Pulmonary artery endothelial cell (primary cell): ENCODE results near the gene SETX. TPM values are rescaled to one million over a fixed set of nuclear protein-coding genes. Genes with fewer than 3 reads are reported as not detected.

Experiments
- DNase-seq: peaks from one replicate; pipeline ENCODE4 v3.0.0-alpha.2; 2011; ENCODE audit warnings: low read depth, low spot score
- total RNA-seq: library from RNA; depleted of rRNA; stranded (reverse); fragments of >200 nt; gene quantifications from 2 replicates; pipeline ENCODE4 v1.2.3, GENCODE V29; 2014

SETX gene
- total RNA-seq, 1 donor from 2014 or later = 55.7 TPM

DNA sequence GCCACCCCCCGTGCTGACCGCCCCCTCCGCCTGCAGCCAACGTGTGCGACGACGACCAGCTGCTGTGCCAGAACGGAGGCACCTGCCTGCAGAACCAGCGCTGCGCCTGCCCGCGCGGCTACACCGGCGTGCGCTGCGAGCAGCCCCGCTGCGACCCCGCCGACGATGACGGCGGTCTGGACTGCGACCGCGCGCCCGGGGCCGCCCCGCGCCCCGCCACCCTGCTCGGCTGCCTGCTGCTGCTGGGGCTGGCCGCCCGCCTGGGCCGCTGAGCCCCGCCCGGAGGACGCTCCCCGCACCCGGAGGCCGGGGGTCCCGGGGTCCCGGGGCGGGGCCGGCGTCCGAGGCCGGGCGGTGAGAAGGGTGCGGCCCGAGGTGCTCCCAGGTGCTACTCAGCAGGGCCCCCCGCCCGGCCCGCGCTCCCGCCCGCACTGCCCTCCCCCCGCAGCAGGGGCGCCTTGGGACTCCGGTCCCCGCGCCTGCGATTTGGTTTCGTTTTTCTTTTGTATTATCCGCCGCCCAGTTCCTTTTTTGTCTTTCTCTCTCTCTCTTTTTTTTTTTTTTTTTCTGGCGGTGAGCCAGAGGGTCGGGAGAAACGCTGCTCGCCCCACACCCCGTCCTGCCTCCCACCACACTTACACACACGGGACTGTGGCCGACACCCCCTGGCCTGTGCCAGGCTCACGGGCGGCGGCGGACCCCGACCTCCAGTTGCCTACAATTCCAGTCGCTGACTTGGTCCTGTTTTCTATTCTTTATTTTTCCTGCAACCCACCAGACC lies 112.8 kb downstream of the SETX start:
- no peak for DNase-seq

DNA sequence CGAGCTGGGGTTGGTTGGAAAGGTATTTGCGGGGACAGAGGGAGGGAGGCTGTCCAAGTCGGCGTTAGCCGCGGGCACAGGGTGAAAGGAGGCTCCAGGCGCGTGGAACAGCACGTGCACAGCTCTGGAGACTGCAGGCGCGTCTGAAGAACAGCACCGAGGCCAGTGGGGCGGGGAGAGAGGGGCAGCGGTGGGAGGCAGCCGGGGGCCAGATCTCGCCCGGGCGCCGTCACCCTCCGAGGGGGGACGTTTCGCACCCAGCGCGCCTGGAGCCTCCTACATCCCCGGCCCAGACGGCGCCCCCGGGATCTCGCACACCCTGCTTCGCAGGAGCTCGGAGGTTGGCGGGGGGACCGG lies 113.3 kb downstream of the SETX start:
- no peak for DNase-seq

DNA sequence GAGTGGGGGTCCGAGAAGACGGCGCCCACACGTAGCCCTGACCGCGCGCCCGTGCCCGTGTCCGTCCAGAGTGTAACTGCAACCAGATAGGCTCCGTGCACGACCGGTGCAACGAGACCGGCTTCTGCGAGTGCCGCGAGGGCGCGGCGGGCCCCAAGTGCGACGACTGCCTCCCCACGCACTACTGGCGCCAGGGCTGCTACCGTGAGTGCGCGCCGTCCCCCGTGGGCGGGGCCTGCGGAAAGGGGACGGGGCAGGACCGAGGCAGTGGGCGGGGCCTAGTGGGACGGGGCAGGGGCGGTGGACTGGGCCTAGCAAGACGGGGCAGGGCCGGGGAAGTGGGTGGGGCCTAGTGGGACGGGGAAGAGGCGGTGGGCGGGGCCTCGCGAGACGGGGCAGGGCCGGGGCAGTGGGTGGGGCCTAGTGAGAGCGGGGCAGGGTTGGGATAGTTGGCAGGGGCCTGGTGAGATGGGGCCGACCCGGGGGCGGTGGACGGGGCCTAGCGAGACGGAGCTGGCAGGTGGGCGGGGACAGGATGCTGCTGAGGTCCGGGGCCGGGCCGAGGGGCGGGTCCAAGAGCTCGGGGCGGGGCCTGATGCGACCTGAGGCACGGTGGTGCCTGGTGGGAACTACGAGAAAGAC lies 113.8 kb downstream of the SETX start:
- peak; percentile 52 for DNase-seq

GRCh38 chr9:132239999-132240840 lies 114.6 kb downstream of the SETX start:
- no peak for DNase-seq

DNA sequence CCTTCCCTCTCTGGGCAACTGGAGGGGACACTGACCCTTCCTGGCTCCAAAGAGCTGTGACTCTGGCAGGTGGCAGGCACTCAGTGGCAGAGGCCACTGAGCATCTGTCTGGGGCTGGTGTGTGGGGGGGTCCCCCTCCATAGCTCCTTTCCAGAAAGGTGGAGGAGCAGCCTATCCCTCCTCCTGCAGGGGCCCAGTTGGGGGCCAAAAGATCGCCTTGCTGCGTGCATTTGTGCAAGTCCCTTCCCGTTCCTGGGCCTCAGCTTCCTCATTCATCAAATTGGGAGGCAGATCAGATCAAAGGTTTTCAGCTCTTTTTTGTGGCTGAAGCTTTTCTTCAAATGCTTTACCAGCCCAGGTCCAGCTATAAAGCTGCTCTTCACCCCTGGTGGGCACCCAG lies 115.3 kb downstream of the SETX start:
- DNase-seq = no peak

GRCh38 chr9:132238992-132239391 lies 115.8 kb downstream of the SETX start:
- DNase-seq = no peak

DNA sequence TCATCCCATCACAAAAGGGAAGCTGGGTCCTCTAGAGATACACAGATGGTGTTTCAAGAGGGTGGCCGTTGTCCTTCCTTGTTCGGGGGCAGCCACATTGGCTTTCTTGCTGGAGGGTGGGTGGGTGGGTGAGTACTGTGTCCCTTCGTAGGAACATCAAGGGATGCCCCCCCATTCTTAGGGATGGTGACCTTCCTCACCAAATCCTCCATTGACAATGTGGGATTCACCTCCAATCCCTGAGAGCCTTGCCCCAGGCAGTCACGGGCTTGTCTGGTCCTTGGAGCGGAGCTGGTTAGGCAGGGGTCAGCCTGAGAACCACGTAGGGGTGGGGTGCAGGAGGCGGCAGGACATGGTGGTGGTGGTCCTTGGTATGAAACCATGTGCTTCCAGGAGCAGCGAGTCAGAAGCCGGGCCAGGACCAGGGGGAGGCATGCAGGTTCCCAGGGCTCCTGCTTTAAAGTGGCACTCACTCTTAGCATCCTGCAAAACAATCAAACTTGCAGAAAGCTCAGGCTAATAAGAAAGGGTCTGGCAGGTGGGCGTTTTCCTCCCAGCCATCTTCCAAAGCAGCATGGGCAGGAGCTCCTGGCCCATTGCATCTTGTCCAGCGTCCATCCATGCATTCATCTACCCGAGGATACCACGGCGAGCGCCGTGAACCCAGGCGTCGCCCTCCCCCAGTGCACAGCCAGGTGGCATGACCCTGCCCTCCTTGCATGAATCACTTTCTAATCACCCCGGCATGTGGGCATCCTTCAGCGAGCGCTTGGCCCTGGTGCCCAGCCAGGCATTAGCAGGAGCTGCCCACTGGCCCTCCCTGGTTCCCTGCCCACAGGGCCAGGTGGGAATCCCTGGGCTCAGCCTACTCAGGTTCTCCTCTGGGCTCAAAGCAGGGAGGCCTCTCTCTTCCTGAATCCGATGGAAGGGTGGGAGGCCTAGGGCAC lies 116.5 kb downstream of the SETX start:
- DNase-seq = no peak

GRCh38 chr9:132237481-132237880 lies 117.3 kb downstream of the SETX start:
- no peak for DNase-seq

DNA sequence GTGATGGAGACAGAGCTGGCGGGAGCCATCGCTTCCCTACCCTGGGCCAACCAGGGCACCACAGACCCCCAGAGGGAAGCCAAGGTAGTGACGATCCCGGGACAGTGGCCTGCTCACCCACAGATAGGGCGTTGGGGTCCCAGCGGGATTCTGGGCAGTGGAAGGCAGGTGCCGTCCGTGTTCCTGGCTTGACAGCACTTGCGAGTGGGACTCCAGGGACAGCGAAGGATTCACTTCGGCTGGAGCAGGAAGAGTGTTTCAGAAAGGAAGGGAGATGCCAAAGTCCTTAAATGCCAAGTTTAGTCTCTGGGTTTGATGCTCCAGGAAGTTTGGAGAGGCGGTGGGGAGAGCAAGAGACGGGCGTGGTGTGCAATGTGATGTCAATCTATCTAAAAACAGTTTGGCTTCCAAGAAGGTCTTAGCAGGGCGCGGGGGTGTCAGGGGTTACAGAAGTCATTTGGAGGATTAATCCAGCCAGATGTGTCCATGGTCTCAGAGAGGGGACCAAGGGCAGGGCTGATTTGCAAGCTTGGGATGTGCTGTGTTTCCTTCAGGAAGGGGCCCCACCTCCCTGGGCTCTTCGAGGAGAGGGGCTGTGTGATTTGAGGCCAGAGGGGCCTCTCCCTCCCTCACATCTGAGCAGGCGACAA lies 118.0 kb downstream of the SETX start:
- DNase-seq = no peak

- no peak for DNase-seq
Observed at GRCh38 chr9:132235894-132236661, 118.7 kb downstream of the SETX start.

DNA sequence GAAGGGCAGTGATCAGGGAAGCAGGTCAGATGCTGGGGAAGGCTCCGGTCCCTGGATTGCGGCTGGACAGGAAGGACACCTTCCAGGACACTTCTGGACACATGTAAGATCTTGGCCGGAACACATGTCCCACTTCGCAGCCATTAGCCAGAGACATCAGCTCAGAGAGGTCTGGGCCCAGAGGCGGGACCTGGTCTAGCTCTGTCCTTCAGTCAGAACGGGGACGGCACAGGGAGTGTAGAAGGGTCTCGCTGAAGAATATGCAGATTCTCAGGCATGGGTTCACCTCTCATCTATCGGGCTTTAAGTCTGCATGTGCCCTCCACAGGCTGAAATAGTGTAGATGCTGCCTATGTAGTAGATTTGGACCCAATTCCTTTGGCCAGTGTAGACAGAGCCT lies 119.7 kb downstream of the SETX start:
- DNase-seq = no peak

- DNase-seq = no peak
Observed at GRCh38 chr9:132234535-132234934, 120.3 kb downstream of the SETX start.

- no peak for DNase-seq
Observed at GRCh38 chr9:132233138-132233537, 121.6 kb downstream of the SETX start.

GRCh38 chr9:132232522-132232921 lies 122.3 kb downstream of the SETX start:
- DNase-seq = no peak

- no peak for DNase-seq
Observed at GRCh38 chr9:132231019-132231701, 123.6 kb downstream of the SETX start.

DNA sequence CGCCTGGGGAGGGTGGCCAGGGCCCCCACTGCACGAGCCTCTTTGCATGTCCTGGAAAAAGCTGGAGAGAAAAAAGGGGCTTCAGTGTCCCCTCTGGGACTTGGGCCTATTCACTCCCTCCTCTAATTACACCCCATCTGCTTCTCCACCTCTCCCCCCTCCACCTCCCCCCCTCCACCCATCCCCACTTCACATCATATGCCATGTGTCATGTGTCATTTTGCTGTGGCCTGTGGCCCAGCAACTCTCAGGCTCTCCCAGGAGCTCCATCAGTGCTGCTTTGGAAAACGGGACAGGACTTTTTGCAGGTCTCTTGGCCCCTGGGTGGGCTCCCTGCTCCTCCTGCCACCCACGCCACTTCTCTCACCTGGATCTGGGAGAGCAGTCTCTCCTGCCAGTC lies 124.2 kb downstream of the SETX start:
- no peak for DNase-seq

DNA sequence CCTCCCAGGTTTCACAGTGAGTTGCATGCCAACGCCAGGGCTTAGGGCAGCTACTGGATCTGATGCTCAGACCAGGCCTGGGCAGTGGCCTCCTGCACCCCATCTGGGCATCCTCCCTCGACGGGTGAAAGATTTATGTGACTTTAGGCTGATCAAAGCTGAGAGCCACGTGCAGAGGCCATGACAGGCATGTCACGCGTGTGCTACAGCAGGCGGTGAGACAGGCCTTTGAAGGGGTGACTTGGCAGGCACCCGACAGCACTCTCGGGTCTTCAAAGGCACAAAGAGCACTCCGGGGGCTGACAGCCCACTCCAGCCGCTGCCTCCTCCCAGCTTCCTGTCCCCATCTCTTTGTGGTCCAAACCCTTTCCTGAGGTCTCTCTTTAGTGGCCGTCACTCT lies 126.7 kb downstream of the SETX start:
- no peak for DNase-seq

GRCh38 chr9:132226571-132227430 lies 128.0 kb downstream of the SETX start:
- no peak for DNase-seq
